ENCODE data around the gene CCAR1. TPM values are rescaled to one million over a fixed set of nuclear protein-coding genes. Genes with fewer than 3 reads are reported as not detected.

CCAR1 gene
- total and polyA plus RNA-seq, 2 of the 13 experiments (the other 11 are each of a cell fraction or from before 2014, with no cell fraction given) = 74.5 to 81.6 TPM

- H3K4me2 ChIP-seq (ENCODE audit: low read depth, low read length) = no peak overlapping the region
- no peaks in the 10 kb centered on the region for H3K36me3 ChIP-seq (replicated peaks in 1 of 2; ENCODE audit: control insufficient read depth in 1 of 2, insufficient read depth in 2 of 2, low read length in 2 of 2)
- no peaks in the 10 kb centered on the region for H3K27me3 ChIP-seq (ENCODE audit: control insufficient read depth in 1 of 2, insufficient read depth in 2 of 2, low read length in 2 of 2)
- DNase-seq (ENCODE audit: low spot score) (no peak), FAIRE-seq (no peak), ATAC-seq (no peak)
- H3K79me2 ChIP-seq (ENCODE audit: insufficient read depth, low read length) = no peaks in the 10 kb centered on the region
- H3K4me1 ChIP-seq (ENCODE audit: insufficient read depth, low read length) = peaks cover 11% of the 10 kb centered on the region
- in situ Hi-C loops (cut with HindIII; ENCODE audit: extremely low pct_ligation_motif_present, low pct_unique_long_range_greater_than_20kb) (no loop called here), intact Hi-C loops (cut with micrococcal nuclease; ENCODE audit: unreplicated experiment) (no loop called here)
- H4K20me1 ChIP-seq (ENCODE audit: insufficient read depth, low read length) = no peaks in the 10 kb centered on the region
- no peak overlapping the region for H3K27ac ChIP-seq (ENCODE audit: extremely low read length, insufficient read depth, low read length)
- BruUV-seq (replicated peaks) = no TSS peak
- no peak overlapping the region for H2AFZ ChIP-seq (ENCODE audit: low read length)
- ChIA-PET POLR2A (interaction anchor here (1.6 kb wide), 1 partner anchor 38 kb away, joined by 4 read pairs; no protein-coding TSS in a partner anchor), CTCF (ENCODE audit: low intra/inter-chr PET ratio, low total read pairs) (no interaction called here)
- no peaks in the 10 kb centered on the region for H3K9me3 ChIP-seq (ENCODE audit: low read length)
- WGBS (ENCODE audit: low lambda C conversion rate) = 86% methylated on average over 4 of the region's 4 CpGs
- no peak overlapping the region for H3K4me3 ChIP-seq (replicated peaks in 1 of 3; ENCODE audit: insufficient read depth in 1 of 3, low read depth in 2 of 3, low read length in 3 of 3)
- H3K9ac ChIP-seq (ENCODE audit: insufficient read depth, low read depth, low read length) = no peak overlapping the region
- TF ChIP-seq ZNF292 (CRISPR knock-in tag; IDR thresholded peaks at IDR 0.05; ENCODE audit: borderline replicate concordance, low read depth) (no peak), ZNF777 (CRISPR knock-in tag; IDR thresholded peaks at IDR 0.05) (no peak), ZNF646 (CRISPR knock-in tag; IDR thresholded peaks at IDR 0.05) (no peak), SP140L (CRISPR knock-in tag; IDR thresholded peaks at IDR 0.05; ENCODE audit: borderline replicate concordance) (no peak), SIN3B (IDR thresholded peaks at IDR 0.05; ENCODE audit: low read length) (no peak), MAFK (conservative IDR thresholded peaks at IDR 0.05 in 1 of 2, IDR thresholded peaks at IDR 0.05 in 1 of 2; ENCODE audit: low read length in 2 of 2) (no peak), CBX2 (IDR thresholded peaks at IDR 0.05; ENCODE audit: low read depth, low read length) (no peak), CBX2 (CRISPR knock-in tag; IDR thresholded peaks at IDR 0.05; ENCODE audit: low read depth) (no peak), U2AF2 (IDR thresholded peaks at IDR 0.05; ENCODE audit: low read depth, low read length) (no peak), ZNF687 (CRISPR knock-in tag; IDR thresholded peaks at IDR 0.05) (no peak), KDM5B (CRISPR knock-in tag; IDR thresholded peaks at IDR 0.05; ENCODE audit: borderline replicate concordance) (no peak), TBX2 (CRISPR knock-in tag; IDR thresholded peaks at IDR 0.05; ENCODE audit: borderline replicate concordance) (no peak), ZNF431 (CRISPR knock-in tag; IDR thresholded peaks at IDR 0.05; ENCODE audit: borderline replicate concordance, low read depth) (no peak), POGZ (CRISPR knock-in tag; IDR thresholded peaks at IDR 0.05) (no peak), DNMT3B (CRISPR knock-in tag; conservative IDR thresholded peaks at IDR 0.05) (no peak), ZNF263 (CRISPR knock-in tag; IDR thresholded peaks at IDR 0.05) (no peak), KDM3A (CRISPR knock-in tag; IDR thresholded peaks at IDR 0.05; ENCODE audit: low read depth) (no peak)
Measured at GRCh38 chr10:68832601-68833000, 111.6 kb downstream of the CCAR1 start.

All from HepG2 (cell line).